Memory B cell (primary cell): ENCODE data around the gene C14orf132.

Source experiments
- ATAC-seq: fragments of 150-1000 bp; cut with Tn5 transposase; 2 replicates; pipeline ENCODE4 v1.10.0; 2021; ENCODE audit warnings: low read depth, mild to moderate bottlenecking, moderate library complexity
- DNase-seq, 2 donors: peaks; one replicate each; pipeline ENCODE4 v3.0.0; 2022; ENCODE audit warnings: low spot score in 2 of 2
- H3K27ac Mint-ChIP-seq: one replicate; pipeline ENCODE4 v1.8.0; 2022; ENCODE audit warnings: mild to moderate bottlenecking, moderate library complexity, mixed read lengths
- H3K27me3 Mint-ChIP-seq: one replicate; pipeline ENCODE4 v1.8.0; 2022; ENCODE audit warnings: mixed read lengths
- H3K36me3 Mint-ChIP-seq: one replicate; pipeline ENCODE4 v1.8.0; 2022; ENCODE audit warnings: mild to moderate bottlenecking, mixed read lengths
- H3K4me1 Mint-ChIP-seq: one replicate; pipeline ENCODE4 v1.8.0; 2022; ENCODE audit warnings: mixed read lengths
- H3K4me3 Mint-ChIP-seq: one replicate; pipeline ENCODE4 v1.8.0; 2022; ENCODE audit warnings: mild to moderate bottlenecking, moderate library complexity, mixed read lengths
- H3K9me3 Mint-ChIP-seq: one replicate; pipeline ENCODE4 v1.8.0; 2022; ENCODE audit warnings: mixed read lengths

Gene C14orf132

GRCh38 chr14:96029089-96029645, 10.0 kb upstream of the C14orf132 start:
- H3K36me3 Mint-ChIP-seq, result no peaks in the 10 kb centered on the region

GRCh38 chr14:96030108-96030760, 8.9 kb upstream of the C14orf132 start:
- peaks cover 13% of the 10 kb centered on the region for H3K27me3 Mint-ChIP-seq
- no peak overlapping the region for H3K4me3 Mint-ChIP-seq
- DNase-seq (no peak), ATAC-seq (no peak)
- H3K27ac Mint-ChIP-seq, result no peak overlapping the region
- peaks cover 5% of the 10 kb centered on the region for H3K9me3 Mint-ChIP-seq
- no peaks in the 10 kb centered on the region for H3K36me3 Mint-ChIP-seq
- no peaks in the 10 kb centered on the region for H3K4me1 Mint-ChIP-seq

More at GRCh38 chr14:96029089-96029645, 10.0 kb upstream of the C14orf132 start:
- Mint-ChIP-seq H3K27ac (no peak overlapping the region), H3K27me3 (peaks cover 13% of the 10 kb centered on the region), H3K9me3 (peaks cover 3% of the 10 kb centered on the region), H3K4me3 (no peak overlapping the region), H3K4me1 (no peaks in the 10 kb centered on the region)
- no peak for ATAC-seq
- no peak for DNase-seq

- Mint-ChIP-seq H3K4me1 (no peaks in the 10 kb centered on the region), H3K9me3 (peaks cover 8% of the 10 kb centered on the region), H3K27ac (no peak overlapping the region), H3K36me3 (no peaks in the 10 kb centered on the region), H3K27me3 (peaks cover 11% of the 10 kb centered on the region), H3K4me3 (no peak overlapping the region)
- no peak for DNase-seq
- ATAC-seq, result no peak
Measured at GRCh38 chr14:96031691-96032090, 7.5 kb upstream of the C14orf132 start.

GRCh38 chr14:96035456-96035855, 3.7 kb upstream of the C14orf132 start:
- no peak for ATAC-seq
- Mint-ChIP-seq H3K4me1 (peaks cover 5% of the 10 kb centered on the region), H3K36me3 (no peaks in the 10 kb centered on the region), H3K9me3 (peaks cover 12% of the 10 kb centered on the region), H3K27me3 (peaks cover 24% of the 10 kb centered on the region), H3K4me3 (no peak overlapping the region), H3K27ac (no peak overlapping the region)
- no peak for DNase-seq

GRCh38 chr14:96037891-96038557, 1.1 kb upstream of the C14orf132 start:
- peaks cover 12% of the 10 kb centered on the region for H3K9me3 Mint-ChIP-seq
- peak overlapping the region; percentile 52 for H3K4me3 Mint-ChIP-seq
- H3K27me3 Mint-ChIP-seq, result peaks cover 36% of the 10 kb centered on the region
- no peak for DNase-seq
- H3K4me1 Mint-ChIP-seq, result peaks cover 7% of the 10 kb centered on the region
- no peaks in the 10 kb centered on the region for H3K36me3 Mint-ChIP-seq
- H3K27ac Mint-ChIP-seq, result no peak overlapping the region
- ATAC-seq, result no peak

GRCh38 chr14:96038558-96038919, 623 bp upstream of the C14orf132 start:
- peak overlapping the region; percentile 52 for H3K4me3 Mint-ChIP-seq
- no peaks in the 10 kb centered on the region for H3K36me3 Mint-ChIP-seq
- peaks cover 9% of the 10 kb centered on the region for H3K9me3 Mint-ChIP-seq
- DNase-seq (no peak), ATAC-seq (no peak)
- peaks cover 7% of the 10 kb centered on the region for H3K4me1 Mint-ChIP-seq
- H3K27ac Mint-ChIP-seq, result no peak overlapping the region
- H3K27me3 Mint-ChIP-seq, result peaks cover 33% of the 10 kb centered on the region

GRCh38 chr14:96039633-96040311, 610 bp downstream of the C14orf132 start:
- DNase-seq (no peak), ATAC-seq (no peak)
- Mint-ChIP-seq H3K36me3 (no peaks in the 10 kb centered on the region), H3K9me3 (peaks cover 9% of the 10 kb centered on the region), H3K4me1 (peaks cover 7% of the 10 kb centered on the region), H3K4me3 (peak overlapping the region; percentile 70), H3K27ac (no peak overlapping the region), H3K27me3 (peaks cover 33% of the 10 kb centered on the region)

GRCh38 chr14:96040828-96041371, 1.7 kb downstream of the C14orf132 start:
- H3K4me1 Mint-ChIP-seq, result peaks cover 7% of the 10 kb centered on the region
- H3K9me3 Mint-ChIP-seq, result peaks cover 6% of the 10 kb centered on the region
- ATAC-seq (no peak), DNase-seq (no peak)
- H3K27me3 Mint-ChIP-seq, result peaks cover 33% of the 10 kb centered on the region
- H3K4me3 Mint-ChIP-seq, result no peak overlapping the region
- H3K27ac Mint-ChIP-seq, result no peak overlapping the region
- H3K36me3 Mint-ChIP-seq, result no peaks in the 10 kb centered on the region

- Mint-ChIP-seq H3K27ac (no peak overlapping the region), H3K27me3 (peaks cover 26% of the 10 kb centered on the region), H3K4me3 (no peak overlapping the region), H3K9me3 (peaks cover under 1% of the 10 kb centered on the region), H3K36me3 (no peaks in the 10 kb centered on the region), H3K4me1 (peaks cover 7% of the 10 kb centered on the region)
- DNase-seq, result no peak
- no peak for ATAC-seq
Measured at GRCh38 chr14:96042248-96042930, 3.2 kb downstream of the C14orf132 start.

- no peaks in the 10 kb centered on the region for H3K36me3 Mint-ChIP-seq
- H3K27ac Mint-ChIP-seq, result no peak overlapping the region
- H3K27me3 Mint-ChIP-seq, result peaks cover 15% of the 10 kb centered on the region
- peaks cover 5% of the 10 kb centered on the region for H3K9me3 Mint-ChIP-seq
- H3K4me3 Mint-ChIP-seq, result no peak overlapping the region
- no peak for DNase-seq
- ATAC-seq, result no peak
- no peaks in the 10 kb centered on the region for H3K4me1 Mint-ChIP-seq
Measured at GRCh38 chr14:96046630-96047029, 7.5 kb downstream of the C14orf132 start.

- no peak for ATAC-seq
- DNase-seq, result no peak
- no peaks in the 10 kb centered on the region for H3K4me1 Mint-ChIP-seq
- H3K27ac Mint-ChIP-seq, result no peak overlapping the region
- peaks cover 5% of the 10 kb centered on the region for H3K9me3 Mint-ChIP-seq
- no peak overlapping the region for H3K4me3 Mint-ChIP-seq
- H3K36me3 Mint-ChIP-seq, result no peaks in the 10 kb centered on the region
- peaks cover 14% of the 10 kb centered on the region for H3K27me3 Mint-ChIP-seq
Measured at GRCh38 chr14:96047101-96047500, 7.9 kb downstream of the C14orf132 start.

- Mint-ChIP-seq H3K4me1 (no peaks in the 10 kb centered on the region), H3K27ac (no peak overlapping the region), H3K4me3 (no peak overlapping the region), H3K27me3 (peaks cover 9% of the 10 kb centered on the region), H3K36me3 (no peaks in the 10 kb centered on the region), H3K9me3 (peaks cover 5% of the 10 kb centered on the region)
- DNase-seq (no peak), ATAC-seq (no peak)
Measured at GRCh38 chr14:96049932-96050331, 10.8 kb downstream of the C14orf132 start.

- Mint-ChIP-seq H3K4me3 (no peak overlapping the region), H3K27ac (no peak overlapping the region), H3K4me1 (no peaks in the 10 kb centered on the region), H3K36me3 (no peaks in the 10 kb centered on the region), H3K9me3 (peaks cover 5% of the 10 kb centered on the region), H3K27me3 (peaks cover 9% of the 10 kb centered on the region)
- DNase-seq, result no peak
- no peak for ATAC-seq
Measured at GRCh38 chr14:96050482-96050881, 11.3 kb downstream of the C14orf132 start.
